G401 (cell line): ENCODE measurements around the gene SNAPC4. TPM values are rescaled to one million over a fixed set of nuclear protein-coding genes. Genes with fewer than 3 reads are reported as not detected.
A peak's percentile ranks its signal among the peaks of the same experiment; 100 is the strongest.
"Not testable (repeated sequence)": the region's sequence is repeated elsewhere in the genome, so short reads cannot be mapped to it uniquely, and the experiment has no call there.

Experiments used
- DNase-seq: peaks from one replicate; pipeline ENCODE4 v3.0.0-alpha.2; 2015; ENCODE audit warnings: low spot score
- in situ Hi-C: cut with HindIII; loops from 2 replicates; pipeline ENCODE4 v1.10.0; 2016; ENCODE audit warnings: low sequenced_read_pairs, mixed read lengths
- total RNA-seq: library from RNA; depleted of rRNA; stranded (reverse); fragments of >200 nt; shearing (Covaris generic); gene quantifications from 2 replicates; pipeline ENCODE4 v1.2.3, GENCODE V29; 2014

Gene SNAPC4
- total RNA-seq, 1 experiment from 2014 or later: 12.4 TPM

- in situ Hi-C loops: no loop called here
Measured at GRCh38 chr9:136412962-136413361, 13.0 kb upstream of the SNAPC4 start.

GRCh38 chr9:136411378-136411777 is 11.4 kb upstream of the SNAPC4 start:
- DNase-seq: no peak
- in situ Hi-C loops: no loop called here

More at GRCh38 chr9:136412962-136413361, 13.0 kb upstream of the SNAPC4 start:
- no peak for DNase-seq

GRCh38 chr9:136410500-136411287 is 10.7 kb upstream of the SNAPC4 start, which contains the start of the genes ENTR1 and PMPCA:
Gene ENTR1, minus strand, starts transcription at chr9:136410614. Its CDS starts 217 bp downstream, at chr9:136410397.
Gene PMPCA, plus strand, starts transcription at chr9:136410658. Its CDS starts 11 bp downstream, at chr9:136410669.
- in situ Hi-C loops: no loop called here
- peak; percentile 87 for DNase-seq

GRCh38 chr9:136409557-136410455 is 9.8 kb upstream of the SNAPC4 start:
- in situ Hi-C loops: no loop called here

GRCh38 chr9:136407911-136408310 is 7.9 kb upstream of the SNAPC4 start:
- in situ Hi-C loops: no loop called here
- DNase-seq: no peak

More at GRCh38 chr9:136409557-136410455, 9.8 kb upstream of the SNAPC4 start:
- peak; percentile 25 for DNase-seq

- DNase-seq, in situ Hi-C loops: not testable (repeated sequence)
Measured at GRCh38 chr9:136407061-136407460, 7.1 kb upstream of the SNAPC4 start.

GRCh38 chr9:136405904-136406303 is 5.9 kb upstream of the SNAPC4 start:
- in situ Hi-C loops, DNase-seq: not testable (repeated sequence)

- in situ Hi-C loops: no loop called here
- no peak for DNase-seq
Measured at GRCh38 chr9:136405481-136405880, 5.5 kb upstream of the SNAPC4 start.

GRCh38 chr9:136404801-136405136 is 4.8 kb upstream of the SNAPC4 start:
- no peak for DNase-seq
- in situ Hi-C loops: no loop called here

- DNase-seq: no peak
- in situ Hi-C loops: no loop called here
Measured at GRCh38 chr9:136403915-136404800, 4.2 kb upstream of the SNAPC4 start.

GRCh38 chr9:136403538-136403914 is 3.6 kb upstream of the SNAPC4 start:
- in situ Hi-C loops: no loop called here
- DNase-seq: no peak

- in situ Hi-C loops: no loop called here
Measured at GRCh38 chr9:136402067-136402466, 2.1 kb upstream of the SNAPC4 start.

GRCh38 chr9:136401173-136401922 is 1.4 kb upstream of the SNAPC4 start:
- in situ Hi-C loops: no loop called here
- DNase-seq: no peak

More at GRCh38 chr9:136402067-136402466, 2.1 kb upstream of the SNAPC4 start:
- no peak for DNase-seq

GRCh38 chr9:136399176-136400037 is 563 bp downstream of the SNAPC4 start:
- DNase-seq: no peak
- in situ Hi-C loops: no loop called here

- in situ Hi-C loops: no loop called here
- DNase-seq: no peak
Measured at GRCh38 chr9:136398286-136398685, 1.7 kb downstream of the SNAPC4 start.

GRCh38 chr9:136397643-136398042 is 2.3 kb downstream of the SNAPC4 start:
- DNase-seq: no peak
- in situ Hi-C loops: no loop called here

- in situ Hi-C loops: no loop called here
- no peak for DNase-seq
Measured at GRCh38 chr9:136396219-136396515, 3.8 kb downstream of the SNAPC4 start.
